HepG2 (cell line): ENCODE results near the gene B4GALT3. TPM values are rescaled to one million over a fixed set of nuclear protein-coding genes. Genes with fewer than 3 reads are reported as not detected.

Experiments used
- ATAC-seq: fragments of 200-7000 bp; cut with Tn5 transposase; 3 replicates; pipeline ENCODE4 v1.9.1; 2020; ENCODE audit warnings: mild to moderate bottlenecking, moderate library complexity
- BruUV-seq: library from RNA; stranded (reverse); fragments of 400-500 nt; replicated peaks from 2 replicates; lab custom pipeline; 2021; lab: Mats Ljungman, UMichigan
- CTCF ChIA-PET: fragments of 300-600 bp; formaldehyde crosslinking; extraction: SDS; loops from one replicate; lab custom pipeline; 2021; ENCODE audit warnings: low total read pairs, inconsistent platforms, low intra/inter-chr PET ratio; lab: Yijun Ruan, JAX
- POLR2A ChIA-PET: fragments of 350-600 bp; sonication (Branson Sonifier 250); formaldehyde crosslinking; loops from one replicate; lab custom pipeline; 2020; ENCODE audit warnings: antibody characterized with exemption, inconsistent platforms; lab: Yijun Ruan, JAX
- DNase-seq: peaks from one replicate; pipeline ENCODE4 v3.0.0-alpha.2; 2015; ENCODE audit warnings: low spot score
- FAIRE-seq: peaks from 3 replicates; lab custom pipeline; 2011; peaks lifted over from hg19 to GRCh38; lab: Jason Lieb, UNC
- H2AFZ ChIP-seq: one replicate; pipeline ENCODE4 v1.6.1; 2011; ENCODE audit warnings: low read length, inconsistent platforms
- H3K27ac ChIP-seq: fragments of 300-600 bp; 3 replicates; pipeline ENCODE4 v1.8.0; 2011; ENCODE audit warnings: mixed run types, mild to moderate bottlenecking, mixed read lengths, low read length, inconsistent platforms; ENCODE audit not compliant: insufficient read depth; ENCODE audit errors: extremely low read length
- H3K27me3 ChIP-seq, 2 experiments: fragments of 200-600 bp in 1 of 2; 2 replicates in 1 of 2; 3 replicates in 1 of 2; pipeline versions ENCODE4 v1.6.0 to v1.8.0; 2011; ENCODE audit warnings: low read length in 2 of 2, mild to moderate bottlenecking in 2 of 2, moderate library complexity in 2 of 2, inconsistent platforms in 1 of 2; ENCODE audit not compliant: insufficient read depth in 2 of 2, control insufficient read depth in 1 of 2
- H3K36me3 ChIP-seq, 2 experiments: fragments of 200-600 bp in 1 of 2; replicated peaks in 1 of 2; 2 replicates in 1 of 2; 3 replicates in 1 of 2; pipeline versions ENCODE4 v1.5.1 to v1.8.0; 2011; ENCODE audit warnings: low read length in 2 of 2, inconsistent platforms in 1 of 2; ENCODE audit not compliant: insufficient read depth in 2 of 2, control insufficient read depth in 1 of 2
- H3K4me1 ChIP-seq: 2 replicates; pipeline ENCODE4 v1.5.1; 2012; ENCODE audit warnings: low read length, inconsistent platforms; ENCODE audit not compliant: insufficient read depth
- H3K4me2 ChIP-seq: 2 replicates; pipeline ENCODE4 v1.6.0; 2011; ENCODE audit warnings: low read depth, low read length, inconsistent platforms
- H3K4me3 ChIP-seq, 3 experiments: fragments of 200-600 bp in 1 of 3; sonication (generic), shearing (Covaris generic) in 1 of 3; replicated peaks in 1 of 3; 2 replicates each; pipeline ENCODE4 v1.5.1; 2011 to 2016; ENCODE audit warnings: low read length in 3 of 3, inconsistent platforms in 2 of 3, low read depth in 2 of 3, mild to moderate bottlenecking in 2 of 3, control low read depth in 1 of 3, mixed read lengths in 1 of 3; ENCODE audit not compliant: insufficient read depth in 1 of 3
- H3K79me2 ChIP-seq: one replicate; pipeline ENCODE4 v1.6.1; 2011; ENCODE audit warnings: low read length, inconsistent platforms; ENCODE audit not compliant: insufficient read depth
- H3K9ac ChIP-seq: 2 replicates; pipeline ENCODE4 v1.6.0; 2011; ENCODE audit warnings: mild to moderate bottlenecking, low read depth, low read length, inconsistent platforms; ENCODE audit not compliant: insufficient read depth
- H3K9me3 ChIP-seq: 2 replicates; pipeline ENCODE4 v1.5.1; 2012; ENCODE audit warnings: mild to moderate bottlenecking, low read length
- H4K20me1 ChIP-seq: 2 replicates; pipeline ENCODE4 v1.6.0; 2011; ENCODE audit warnings: inconsistent platforms, mild to moderate bottlenecking, low read length, moderate library complexity; ENCODE audit not compliant: insufficient read depth
- ARNT ChIP-seq: fragments of 450-650 bp; IDR thresholded peaks from 2 replicates; pipeline ENCODE4 v1.6.1; 2017
- CSRNP1 ChIP-seq: sonication (generic); formaldehyde crosslinking; IDR thresholded peaks from 2 replicates; pipeline ENCODE4 v1.8.1; 2023; ENCODE audit warnings: mild to moderate bottlenecking, missing genetic modification reagents
- HOXA9 ChIP-seq: sonication (generic); formaldehyde crosslinking; IDR thresholded peaks from 2 replicates; pipeline ENCODE4 v1.8.1; 2022; ENCODE audit warnings: missing genetic modification reagents, mild to moderate bottlenecking, moderate library complexity, borderline replicate concordance
- NKX3-1 ChIP-seq: sonication (generic); formaldehyde crosslinking; IDR thresholded peaks from 2 replicates; pipeline ENCODE4 v1.5.0; 2020; ENCODE audit warnings: missing genetic modification reagents
- NR1H2 ChIP-seq: sonication (generic); formaldehyde crosslinking; IDR thresholded peaks from 2 replicates; pipeline ENCODE4 v1.8.1; 2022; ENCODE audit warnings: low read depth, missing genetic modification reagents, borderline replicate concordance
- NR3C1 ChIP-seq: sonication (generic); formaldehyde crosslinking; IDR thresholded peaks from 2 replicates; pipeline ENCODE4 v1.4.0; 2020; ENCODE audit warnings: missing genetic modification reagents
- PHF8 ChIP-seq: sonication (generic); formaldehyde crosslinking; IDR thresholded peaks from 2 replicates; pipeline ENCODE4 v1.5.0; 2020; ENCODE audit warnings: missing genetic modification reagents
- TSC22D2 ChIP-seq: sonication (generic); formaldehyde crosslinking; IDR thresholded peaks from 2 replicates; pipeline ENCODE4 v1.5.1; 2020; ENCODE audit warnings: missing genetic modification reagents, mild to moderate bottlenecking, borderline replicate concordance
- ZBTB7A ChIP-seq: sonication (generic); formaldehyde crosslinking; IDR thresholded peaks from 2 replicates; pipeline ENCODE4 v1.8.0; 2022; ENCODE audit warnings: mild to moderate bottlenecking, missing genetic modification reagents
- ZC3H4 ChIP-seq: sonication (generic); formaldehyde crosslinking; IDR thresholded peaks from 2 replicates; pipeline ENCODE4 v1.4.0; 2020; ENCODE audit warnings: missing genetic modification reagents, borderline replicate concordance
- ZNF589 ChIP-seq: sonication (generic); formaldehyde crosslinking; conservative IDR thresholded peaks from 2 replicates; pipeline ENCODE4 v1.8.0; 2022; ENCODE audit warnings: mild to moderate bottlenecking, moderate library complexity, missing genetic modification reagents
- ZNF704 ChIP-seq: sonication (generic); formaldehyde crosslinking; IDR thresholded peaks from 2 replicates; pipeline ENCODE4 v1.8.1; 2023; ENCODE audit warnings: mild to moderate bottlenecking, inconsistent platforms, moderate library complexity, missing genetic modification reagents, borderline replicate concordance
- ZNF878 ChIP-seq: sonication (generic); formaldehyde crosslinking; IDR thresholded peaks from 2 replicates; pipeline ENCODE4 v1.8.1; 2023; ENCODE audit warnings: mild to moderate bottlenecking, missing genetic modification reagents, moderate library complexity
- ZNF883 ChIP-seq: sonication (generic); formaldehyde crosslinking; IDR thresholded peaks from 2 replicates; pipeline ENCODE4 v1.5.1; 2020; ENCODE audit warnings: mild to moderate bottlenecking, missing genetic modification reagents; ENCODE audit errors: not compliant biosample characterization
- ZUFSP ChIP-seq: sonication (generic); formaldehyde crosslinking; IDR thresholded peaks from 2 replicates; pipeline ENCODE4 v1.9.0; 2021; ENCODE audit warnings: missing genetic modification reagents, mild to moderate bottlenecking, borderline replicate concordance
- WGBS: methylation state at CpG from one replicate; pipeline ENCODE4 v1.1.6; 2017; ENCODE audit warnings: low lambda C conversion rate; 5-methylcytosine and 5-hydroxymethylcytosine counted together
- in situ Hi-C: cut with HindIII; loops from 2 replicates; pipeline ENCODE4 v1.10.0; 2017; ENCODE audit warnings: low pct_unique_long_range_greater_than_20kb; ENCODE audit not compliant: extremely low pct_ligation_motif_present
- intact Hi-C: fragments of 100-400 bp; cut with micrococcal nuclease; formaldehyde crosslinking; loops from one replicate; pipeline ENCODE4 v1.10.0; 2022; ENCODE audit not compliant: unreplicated experiment
- polyA plus RNA-seq, 8 experiments: library from polyadenylated mRNA; depleted of rRNA in 3 of 8; stranded (reverse) in 7 of 8; unstranded in 1 of 8; fragments of >200 nt; fragmentation: Illumina TruSeq in 4 of 8; extraction: Trizol in 4 of 8; gene quantifications; 2 replicates each; pipeline versions ENCODE4 v1.2.1 to v1.2.3, GENCODE V29; 2011 to 2016; ENCODE audit warnings: low read depth in 4 of 8, missing spikeins in 1 of 8, mixed read lengths in 1 of 8; ENCODE audit not compliant: insufficient read depth in 1 of 8
- total RNA-seq, 5 experiments: library from RNA; depleted of rRNA; stranded (reverse); fragments of >200 nt; fragmentation: Illumina TruSeq; extraction: Trizol; gene quantifications; 2 replicates each; pipeline ENCODE4 v1.2.3, GENCODE V29; 2016; ENCODE audit warnings: low read depth in 1 of 5

The B4GALT3 gene
- total and polyA plus RNA-seq, 2 of the 13 experiments (the other 11 are each of a cell fraction or from before 2014, with no cell fraction given): 35.6 to 40.4 TPM

DNA sequence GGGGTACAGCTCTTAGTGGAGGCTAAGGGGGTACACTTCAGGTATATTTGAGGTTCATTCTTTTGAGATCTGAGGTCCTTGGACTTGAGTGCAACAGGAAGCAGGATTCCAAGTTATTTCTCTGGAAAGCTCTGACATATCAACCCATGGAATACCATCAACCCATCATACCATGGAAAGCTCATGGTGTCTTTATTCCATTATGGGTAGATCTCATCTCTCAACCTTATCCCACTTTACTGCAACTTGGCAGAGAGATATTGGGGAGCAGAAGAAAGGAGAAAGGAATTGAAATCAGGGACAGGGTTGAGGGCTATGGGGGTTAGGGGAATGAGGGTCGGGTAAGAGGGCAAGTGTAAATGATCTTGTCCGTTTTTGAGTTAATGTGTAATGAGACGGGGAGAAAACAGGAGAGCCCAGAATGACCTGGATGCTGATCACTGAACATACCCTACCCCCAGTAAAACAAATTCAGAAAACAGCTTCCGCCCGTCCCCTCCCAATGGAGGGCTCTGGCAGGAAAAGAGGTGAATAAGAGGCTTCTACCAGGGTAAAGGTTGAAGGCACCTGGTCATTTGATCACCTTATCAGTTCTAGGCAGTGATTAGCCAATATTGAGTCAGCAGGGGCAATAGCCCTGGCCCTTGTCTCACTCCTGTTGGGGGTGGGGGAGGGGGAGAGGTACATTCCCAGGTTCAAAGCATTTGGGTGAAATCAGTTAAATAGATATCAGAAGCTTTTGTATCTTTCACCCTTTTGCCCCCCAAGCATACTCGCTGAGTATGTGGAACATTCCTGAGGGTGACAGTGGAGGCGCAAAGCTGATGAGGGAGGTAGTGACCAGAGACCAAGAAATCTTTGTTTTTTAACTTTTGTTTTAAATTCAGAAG lies 46.7 kb upstream of the B4GALT3 start (continued):
- TF ChIP-seq ZNF883 (CRISPR knock-in tag) (no peak), NR1H2 (no peak), CSRNP1 (CRISPR knock-in tag) (0 out of 2 replicates have a peak, but pooled peaks have one; percentile 3), ZNF878 (CRISPR knock-in tag) (peak; percentile 93)
- TF ChIP-seq, all 625 proteins: peak for 209

DNA sequence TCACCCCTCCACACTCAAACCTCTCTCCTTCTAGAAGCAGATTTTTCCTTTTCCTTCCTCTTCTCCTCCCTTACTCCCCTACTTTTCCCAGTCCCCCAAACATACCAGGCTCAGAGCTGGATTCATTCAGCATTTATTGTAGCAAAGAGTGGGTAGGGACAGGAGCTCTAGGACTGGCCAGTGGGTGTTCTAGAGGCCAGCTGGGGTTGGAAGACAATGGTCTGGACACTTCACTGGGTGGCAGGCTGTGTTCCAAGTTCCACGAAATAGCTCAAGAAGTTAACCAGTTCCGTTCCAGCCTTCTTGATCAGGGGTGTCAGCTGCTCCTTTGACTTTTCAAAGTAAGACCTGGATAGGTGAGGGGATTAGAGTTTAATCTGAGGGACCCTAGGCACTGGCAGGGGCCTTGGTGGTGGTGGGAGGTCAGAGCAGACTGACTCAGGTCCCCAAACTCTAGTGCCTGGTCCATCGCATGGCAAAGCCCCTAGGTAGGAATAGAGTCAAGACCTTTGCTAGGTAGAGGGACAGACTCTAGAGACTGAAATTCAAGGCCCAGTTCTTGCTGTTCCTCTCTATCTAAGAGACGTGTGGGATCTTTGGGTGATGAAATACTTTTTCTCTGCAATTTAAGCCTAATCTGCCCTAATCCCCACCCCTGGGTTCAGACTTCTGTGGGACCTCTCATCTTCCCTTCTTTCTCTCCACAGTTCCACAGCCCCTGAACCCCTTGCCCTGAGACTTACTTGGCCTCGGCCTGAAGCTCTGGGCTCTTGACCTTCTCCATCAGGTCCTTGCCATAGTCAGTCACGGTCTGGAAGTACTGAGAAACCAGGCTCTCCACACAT lies 45.1 kb upstream of the B4GALT3 start:
- Histone ChIP-seq H3K4me2 (peak overlapping the region; percentile 87), H2AFZ (no peak overlapping the region), H3K4me3 (peak overlapping the region; percentile 79 to 88 (median 82)), H3K36me3 (peaks cover 1 to 11% of the 10 kb centered on the region in 2 experiments; a peak in 3 of 5 replicates), H3K79me2 (peaks cover 28% of the 10 kb centered on the region), H3K27ac (peak overlapping the region; percentile 99), H3K27me3 (no peaks in the 10 kb centered on the region; a peak in 1 of 5 replicates), H3K4me1 (peaks cover 66% of the 10 kb centered on the region), H4K20me1 (peaks cover 11% of the 10 kb centered on the region), H3K9me3 (no peaks in the 10 kb centered on the region), H3K9ac (peak overlapping the region; percentile 96)
- ChIA-PET CTCF (no interaction called here), POLR2A (interaction anchor here (0.7 to 12.5 kb wide), 15 partner anchors 15 to 198 kb away, joined by 3 to 357 read pairs (median 7); partner anchors contain the start of genes ADAMTS4, DEDD, NDUFS2 and NR1I3)
- intact Hi-C loops: no loop called here
- no peak for ATAC-seq
- FAIRE-seq: no peak
- in situ Hi-C loops: loop anchor here (10.0 kb wide), 1 partner anchor 162 kb away; no protein-coding TSS in a partner anchor
- TSS peak; percentile 78 for BruUV-seq
- whole genome bisulfite sequencing: 1% methylated on average over 5 of the region's 6 CpGs
- no peak for DNase-seq
- TF ChIP-seq NKX3-1: peak; percentile 57; the same call in 1 of the 2 replicates
- no peak for TF ChIP-seq NR3C1 (CRISPR knock-in tag)
- TF ChIP-seq ZUFSP: no peak
- TF ChIP-seq PHF8 (CRISPR knock-in tag): peak; percentile 35; the same call in 1 of the 2 replicates
- no peak for TF ChIP-seq ZNF704 (CRISPR knock-in tag)
- TF ChIP-seq ZC3H4 (CRISPR knock-in tag): peak; percentile 51; the same call in 1 of the 2 replicates
- peak; percentile 52; the same call in 1 of the 2 replicates for TF ChIP-seq TSC22D2 (CRISPR knock-in tag)
- TF ChIP-seq ARNT: no peak
- TF ChIP-seq HOXA9 (CRISPR knock-in tag): peak; percentile 34; the same call in 1 of the 2 replicates
- no peak for TF ChIP-seq ZBTB7A (CRISPR knock-in tag)
- 0 out of 2 replicates have a peak, but pooled peaks have one; percentile 5 for TF ChIP-seq ZNF589
